HG03095 (cell line): ENCODE measurements around the gene FALEC.
"Not testable (repeated sequence)": the region's sequence is repeated elsewhere in the genome, so short reads cannot be mapped to it uniquely, and the experiment has no call there.

Source experiments
- ATAC-seq: cut with Tn5 transposase; IDR thresholded peaks from one replicate; pipeline ENCODE4 v1.9.1; 2021; ENCODE audit warnings: moderate library complexity; ENCODE audit not compliant: unreplicated experiment

Gene FALEC

DNA sequence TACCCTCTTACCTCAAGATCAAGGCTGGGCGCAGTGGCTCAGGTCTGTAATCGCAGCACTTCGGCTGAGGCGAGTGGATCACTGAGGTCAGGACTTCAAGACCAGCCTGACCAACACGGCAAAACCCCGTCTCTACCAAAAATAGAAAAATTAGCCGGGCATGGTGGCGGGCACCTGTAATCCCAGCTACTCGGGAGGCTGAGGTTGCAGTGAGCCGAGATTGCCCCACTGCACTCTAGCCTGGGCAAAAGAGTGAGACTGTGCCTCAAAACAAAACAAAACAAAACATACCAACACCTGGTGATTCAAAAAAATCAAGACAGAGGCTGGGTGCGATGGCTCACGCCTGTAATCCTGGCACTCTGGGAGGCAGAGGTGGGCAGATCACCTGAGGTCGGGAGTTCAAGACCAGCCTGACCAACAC lies 58.1 kb downstream of the FALEC start:
- not testable (repeated sequence) for ATAC-seq

DNA sequence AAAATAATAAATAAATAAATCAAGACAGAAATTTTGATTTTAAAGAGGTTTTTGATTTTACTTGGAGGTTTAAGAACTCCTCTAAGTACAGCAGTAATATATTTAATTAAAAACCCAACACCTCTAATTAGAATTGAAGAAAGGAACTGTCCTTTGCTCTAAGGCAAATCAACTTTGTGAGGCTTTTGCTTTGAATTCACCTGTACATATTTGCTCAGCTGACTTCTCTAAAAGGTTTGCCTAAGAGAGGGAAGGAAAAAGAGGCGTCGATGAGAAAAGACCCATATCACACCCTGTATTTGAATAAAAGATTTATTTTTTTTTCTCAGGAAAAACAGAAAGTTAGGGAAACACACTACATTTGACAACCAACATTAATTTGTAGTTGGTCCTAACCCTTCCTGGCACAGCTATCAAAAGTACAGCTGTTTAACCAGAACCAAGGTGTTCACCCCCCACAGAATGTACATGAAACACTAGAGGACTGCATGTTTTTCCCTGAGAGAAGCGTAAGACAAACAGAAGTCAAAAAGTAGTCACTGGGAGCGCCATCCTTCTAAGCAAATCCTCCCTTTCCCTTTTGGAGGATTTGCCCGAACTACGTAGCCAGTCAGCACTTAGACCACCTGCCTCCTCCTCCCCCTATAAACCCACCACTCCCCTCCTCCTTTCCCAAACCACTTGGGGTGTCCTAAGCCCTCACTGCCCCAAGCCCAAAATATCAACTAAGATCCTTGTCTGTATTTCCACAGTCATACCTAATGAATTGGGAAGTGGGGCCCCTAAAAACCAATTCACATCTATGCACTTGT lies 58.9 kb downstream of the FALEC start:
- no peak for ATAC-seq

DNA sequence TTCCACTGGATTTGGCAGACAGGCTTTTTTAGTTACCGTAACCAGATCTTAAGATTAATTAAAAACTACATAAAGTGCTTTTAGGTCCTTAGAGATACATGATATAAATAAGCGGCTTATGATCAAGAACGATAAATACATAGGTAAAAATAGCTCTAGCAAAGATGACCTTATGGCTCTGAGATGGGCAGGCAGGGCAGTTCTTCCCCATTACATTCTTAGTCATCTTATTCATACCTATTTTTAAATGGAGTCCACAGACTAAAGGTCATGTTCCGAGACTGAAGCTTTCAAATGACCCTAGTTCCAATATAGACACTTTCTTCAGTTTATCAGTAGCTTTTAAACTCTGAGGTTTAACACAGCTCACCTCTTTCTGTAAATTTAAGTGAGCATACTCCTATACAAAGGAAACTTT lies 59.5 kb downstream of the FALEC start:
- ATAC-seq: no peak

DNA sequence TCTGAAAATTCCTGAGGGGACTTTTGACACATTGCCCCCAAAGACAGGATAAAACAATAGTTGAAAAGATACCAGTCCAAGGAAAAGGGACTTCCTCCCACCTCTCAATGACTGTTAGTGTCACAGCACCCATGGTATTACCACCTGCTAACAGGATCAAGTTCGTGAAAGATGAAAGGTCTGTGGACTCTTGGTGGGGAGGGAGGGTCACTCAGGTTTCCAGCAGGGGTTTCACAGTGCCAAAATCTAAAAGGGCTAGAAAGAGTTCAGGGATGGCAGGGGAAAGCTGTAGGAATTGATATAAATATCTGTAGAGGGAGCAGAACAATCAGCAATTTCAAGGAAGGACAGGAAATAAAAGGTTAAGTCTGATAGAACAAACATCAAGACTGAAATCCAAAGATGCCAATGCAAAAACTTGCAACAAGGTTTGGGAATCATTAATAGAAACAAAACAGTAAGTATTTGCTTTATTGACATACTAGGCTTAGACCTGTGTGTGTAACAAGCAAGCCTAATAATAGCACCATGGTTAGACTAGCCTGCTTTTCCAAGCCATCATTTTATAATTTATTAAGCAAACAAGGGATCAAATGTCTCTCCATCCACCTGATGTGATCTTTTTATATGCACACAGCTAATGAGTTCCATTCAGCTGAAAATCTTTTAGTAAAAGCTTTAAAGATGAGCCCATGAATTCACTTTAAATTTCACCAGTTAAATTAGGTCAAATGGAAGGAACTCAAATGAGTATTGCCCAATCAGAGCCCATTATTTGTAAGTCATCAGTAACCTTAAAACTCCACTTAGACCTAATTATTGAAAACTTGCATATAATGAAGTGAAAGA lies 60.2 kb downstream of the FALEC start:
- ATAC-seq: no peak

DNA sequence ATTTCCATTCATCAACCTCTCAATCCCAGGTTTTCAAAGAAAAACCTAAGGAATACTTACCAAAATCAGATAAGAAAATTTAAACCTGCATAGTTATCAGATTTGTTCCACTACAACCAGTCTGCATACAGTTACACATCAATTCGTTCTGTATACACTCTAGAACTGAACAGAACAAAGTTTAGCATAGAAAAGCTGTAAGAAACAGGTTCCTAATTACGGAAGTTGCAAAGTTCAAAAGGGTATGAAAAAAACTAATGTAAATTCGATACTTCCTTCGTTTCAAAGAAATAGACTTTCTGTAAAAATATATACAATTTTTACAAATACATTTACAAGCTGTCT lies 60.8 kb downstream of the FALEC start:
- no peak for ATAC-seq

DNA sequence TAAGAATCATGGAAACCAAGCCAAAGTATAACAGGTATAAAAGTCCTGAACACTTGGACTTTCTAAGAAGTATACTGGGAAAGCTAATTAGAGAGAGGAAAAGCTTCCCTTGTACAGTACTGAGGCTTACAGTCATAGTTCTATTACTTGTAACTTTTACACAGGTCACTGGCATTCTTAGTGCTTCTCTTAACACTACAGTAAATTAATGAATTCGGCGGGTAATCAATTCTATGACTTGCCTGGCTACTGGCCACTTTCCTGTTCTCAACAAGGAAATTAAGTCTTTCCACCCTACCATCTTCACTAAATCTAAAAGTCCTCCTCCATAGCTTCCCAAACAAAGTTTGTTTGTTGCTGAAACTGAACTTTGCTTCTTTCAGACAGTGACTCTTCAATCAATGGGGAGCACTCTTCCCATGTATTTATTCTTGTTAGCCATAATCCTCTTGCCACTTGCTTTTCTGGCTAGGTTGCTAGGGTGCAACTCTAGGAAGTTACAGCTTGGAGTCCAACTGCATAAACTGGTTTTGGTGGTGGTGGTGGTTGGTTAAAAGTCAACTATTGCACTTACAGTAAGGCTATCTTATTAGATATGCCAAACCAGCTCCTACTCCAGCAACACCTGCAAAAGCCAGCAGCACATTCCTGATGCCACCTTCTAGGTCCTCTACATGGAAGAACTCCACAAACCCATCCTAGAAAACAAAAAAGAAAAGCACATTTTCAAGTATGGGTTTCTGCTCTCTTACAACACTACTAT lies 61.4 kb downstream of the FALEC start:
- ATAC-seq: no peak

DNA sequence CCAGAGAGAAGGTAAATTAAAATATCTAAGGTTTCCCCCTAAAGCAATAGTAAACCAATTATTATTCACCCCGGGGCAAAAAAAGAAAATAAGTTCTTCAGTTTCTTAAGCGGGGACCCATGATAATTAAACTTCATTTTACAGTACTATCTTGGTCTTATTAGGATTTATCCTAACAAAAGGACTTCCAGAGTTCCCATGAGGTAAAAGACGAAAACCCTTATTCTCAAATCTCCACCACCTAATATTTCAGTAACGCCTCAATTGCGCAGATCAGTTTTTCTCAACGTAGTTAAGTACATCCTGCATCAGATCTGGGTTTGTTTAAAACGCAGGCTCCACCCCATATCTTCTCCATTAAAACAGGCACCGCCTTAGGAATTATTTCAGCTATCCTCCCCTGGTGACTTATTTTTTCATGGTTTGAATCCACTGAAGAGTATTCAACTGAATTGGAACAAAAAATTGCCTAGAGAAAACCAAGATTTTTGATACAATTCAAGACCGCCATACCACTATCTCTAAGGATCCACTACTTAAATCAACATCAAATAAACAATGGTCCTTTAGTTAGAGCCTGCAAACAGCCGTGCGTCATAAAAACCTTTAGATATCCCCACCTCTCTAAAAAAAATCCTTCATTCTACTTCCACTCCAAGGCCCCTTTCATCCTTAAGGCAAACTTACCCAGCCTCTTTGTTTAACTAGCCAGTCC lies 62.2 kb downstream of the FALEC start:
- ATAC-seq: no peak

DNA sequence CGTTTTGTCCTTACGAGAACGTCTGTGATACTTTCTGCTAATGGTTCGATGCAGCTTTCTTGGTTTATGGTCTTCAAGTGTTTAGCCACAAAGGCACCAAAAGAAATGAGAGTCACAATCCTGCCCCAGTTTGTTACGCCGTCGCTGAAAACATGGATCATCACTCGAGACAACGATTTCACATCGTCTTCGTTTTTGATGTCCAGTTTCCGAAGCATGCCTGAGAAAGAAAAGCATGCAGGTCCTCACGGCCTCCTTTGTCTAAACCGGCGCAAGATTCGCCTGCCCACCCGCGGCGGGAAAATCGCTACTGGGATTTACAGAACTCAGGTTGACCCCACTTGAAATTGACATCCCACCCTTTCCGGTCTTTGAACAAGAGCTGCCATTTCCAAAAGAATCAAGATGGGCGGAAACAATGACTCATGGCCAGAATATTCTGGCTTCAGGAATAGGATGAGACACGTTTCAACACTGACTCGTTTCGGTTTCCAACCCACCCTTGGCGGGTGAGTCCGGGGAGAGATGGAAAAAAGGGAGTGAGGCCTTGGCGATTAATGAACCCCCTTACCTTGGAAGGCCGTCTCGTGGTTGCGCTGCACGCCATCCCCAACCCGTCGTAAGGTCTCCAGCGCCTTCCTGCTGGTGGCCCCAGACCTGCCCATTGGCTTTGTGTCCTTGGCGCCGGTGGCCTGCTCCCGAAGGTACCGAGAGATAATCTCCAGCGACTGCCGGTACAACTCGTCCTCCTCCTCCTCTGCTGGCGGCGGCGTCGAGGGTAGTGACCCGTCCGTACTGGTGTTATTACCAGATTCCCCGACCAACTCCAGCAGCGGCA lies 62.9 kb downstream of the FALEC start:
- ATAC-seq: no peak

DNA sequence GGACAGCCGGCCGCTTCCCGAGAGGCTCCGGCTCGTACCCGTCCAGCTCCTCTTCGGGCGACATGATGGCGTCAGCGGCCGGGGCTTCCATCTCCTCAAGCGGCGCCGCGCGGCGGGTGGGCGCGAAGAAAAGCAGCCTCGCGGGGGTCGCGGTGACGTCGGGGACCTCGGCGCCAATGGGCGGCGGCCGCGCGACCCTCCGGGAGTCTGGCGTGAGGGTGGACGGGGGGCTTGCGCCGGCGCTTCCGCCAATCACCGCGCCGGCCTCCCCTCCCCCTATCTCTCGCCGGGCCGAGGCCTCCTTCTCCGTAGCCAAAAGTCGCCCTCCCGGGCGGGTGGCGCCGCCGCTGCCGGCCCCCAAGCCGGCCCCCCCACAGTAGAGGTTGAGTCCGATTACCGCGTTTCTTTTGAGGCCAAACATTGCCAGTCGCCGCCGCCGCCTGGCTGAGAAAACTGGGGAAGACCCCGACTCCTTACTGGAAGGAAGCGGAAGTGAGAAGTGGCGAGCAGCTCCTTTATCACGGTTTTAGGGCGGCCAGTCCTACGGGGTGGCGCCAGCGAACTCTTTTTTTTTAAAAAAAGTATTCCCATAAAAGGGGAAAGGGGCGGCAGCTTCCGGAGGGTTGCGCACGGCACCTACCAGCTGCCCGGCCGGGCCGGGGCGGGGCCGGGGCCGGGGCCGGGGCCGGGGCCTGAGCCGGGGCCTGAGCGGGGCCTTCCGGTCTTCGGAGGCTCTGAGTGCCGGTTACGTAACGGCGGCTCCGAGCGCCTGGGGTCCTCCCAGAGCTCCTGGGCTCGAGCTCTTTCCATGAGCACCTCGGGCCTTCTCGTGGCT lies 63.8 kb downstream of the FALEC start, which contains the start of gene MCL1:
Gene MCL1, minus strand, starts transcription at position 501 of the 835 bp plus-strand sequence. Its CDS starts 80 bp downstream, at position 421.
- peak; percentile 82 for ATAC-seq

DNA sequence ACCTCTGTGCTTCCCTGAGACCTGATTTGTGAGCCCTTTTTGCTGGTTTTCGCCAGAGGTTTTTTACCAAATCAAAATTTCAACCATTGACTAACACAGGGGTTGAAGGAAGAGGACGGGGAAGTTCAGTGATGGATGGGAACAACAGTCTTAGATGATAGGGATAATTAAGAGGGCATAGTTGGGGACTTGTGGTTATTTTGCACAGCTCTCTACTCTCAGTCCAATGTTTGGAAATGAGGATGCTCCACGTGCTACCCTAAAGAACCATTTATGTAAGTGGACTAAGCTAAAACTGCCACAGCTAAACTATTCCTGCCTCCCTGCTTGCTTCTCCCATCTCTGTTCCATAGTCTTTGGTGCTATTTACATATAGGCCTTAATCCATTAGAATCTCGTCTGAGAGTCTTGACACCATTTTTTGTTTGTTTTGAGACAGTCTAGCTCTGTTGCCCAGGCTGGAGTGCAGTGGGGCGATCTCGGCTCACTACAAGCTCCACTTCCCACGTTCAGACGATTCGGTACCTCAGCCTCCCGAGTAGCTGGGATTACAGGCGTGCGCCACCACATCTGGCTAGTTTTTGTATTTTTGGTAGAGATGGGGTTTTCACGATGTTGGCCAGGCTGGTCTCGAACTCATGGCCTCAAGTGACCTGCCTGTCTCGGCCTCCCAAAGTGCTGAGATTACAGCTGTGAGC lies 64.5 kb downstream of the FALEC start:
- no peak for ATAC-seq

DNA sequence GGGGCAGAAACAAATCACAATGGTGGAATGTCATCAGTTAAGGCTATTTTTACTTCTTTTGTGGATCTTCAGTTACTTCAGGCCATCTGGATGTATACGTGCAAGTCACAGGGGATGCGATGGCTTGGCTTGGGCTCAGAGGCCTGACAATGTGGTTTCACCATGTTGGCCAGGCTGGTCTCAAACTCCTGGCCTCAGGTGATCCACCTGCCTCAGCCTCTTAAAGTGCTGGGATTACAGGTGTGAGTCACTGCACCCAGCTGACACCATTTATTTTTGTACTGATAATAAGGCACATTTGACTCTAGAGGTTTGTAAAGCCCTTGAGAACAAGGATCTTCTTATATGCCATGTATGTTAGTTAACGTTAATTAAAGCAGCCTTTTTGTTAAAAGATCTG lies 65.4 kb downstream of the FALEC start:
- not testable (repeated sequence) for ATAC-seq

DNA sequence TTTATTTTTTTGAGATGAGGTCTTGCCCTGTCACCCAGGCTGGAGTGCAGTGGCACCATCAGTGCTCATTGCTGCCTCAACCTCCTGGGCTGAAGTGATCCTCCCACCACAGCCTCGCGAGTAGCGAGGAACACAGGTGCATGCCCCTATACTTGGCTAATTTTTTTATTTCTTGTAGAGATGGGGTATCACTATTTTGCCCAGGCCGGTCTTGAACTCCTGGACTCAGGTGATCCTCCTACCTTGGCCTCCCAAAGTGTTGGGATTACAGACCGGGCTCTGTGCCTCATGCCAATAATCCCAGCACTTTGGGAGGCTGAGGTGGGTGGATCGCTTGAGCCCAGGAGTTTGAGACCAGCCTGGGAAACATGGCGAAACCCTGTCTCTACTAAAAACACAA lies 65.9 kb downstream of the FALEC start:
- not testable (repeated sequence) for ATAC-seq

DNA sequence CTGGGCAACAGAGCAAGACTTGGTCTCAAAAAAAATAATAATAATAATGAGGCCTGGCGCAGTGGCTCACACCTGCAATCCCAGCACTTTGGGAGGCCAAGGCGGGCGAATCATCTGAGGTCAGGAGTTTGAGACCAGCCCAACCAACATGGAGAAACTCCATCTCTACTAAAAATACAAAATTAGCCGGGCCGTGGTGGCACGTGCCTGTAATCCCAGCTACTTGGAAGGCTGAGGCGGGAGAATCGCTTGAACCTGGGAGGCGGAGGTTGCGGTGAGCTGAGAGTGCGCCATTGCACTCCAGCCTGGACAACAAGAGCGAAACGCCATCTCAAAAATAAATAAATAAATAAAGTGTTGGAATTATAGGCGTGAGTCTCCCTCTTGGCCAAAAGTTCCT lies 66.4 kb downstream of the FALEC start:
- ATAC-seq: not testable (repeated sequence)

DNA sequence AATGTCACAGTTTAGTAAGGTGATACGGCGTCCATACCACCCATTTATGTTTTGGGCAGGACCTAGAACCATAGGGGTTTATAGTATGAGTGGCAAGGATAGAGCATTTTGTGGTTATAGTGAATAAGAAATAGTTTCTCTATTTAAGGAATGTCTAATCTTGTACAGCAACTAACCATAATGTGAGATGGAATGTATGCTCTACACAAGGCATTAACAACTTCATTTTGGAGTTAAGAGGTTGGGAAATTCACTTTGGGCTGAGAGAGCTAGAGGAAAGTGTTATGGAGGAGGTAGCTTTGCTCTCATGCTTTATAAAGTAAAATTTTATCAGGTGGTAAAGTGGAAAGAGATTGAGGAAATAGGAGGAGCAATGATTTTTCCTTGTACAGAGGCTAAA lies 66.8 kb downstream of the FALEC start:
- ATAC-seq: no peak
